Activated CD4-positive, alpha-beta T cell treated with anti-CD3 and anti-CD28 coated beads for 48 hours (primary cell): Measurements from ENCODE around the gene CXorf51A.
"Not testable (repeated sequence)": the region's sequence is repeated elsewhere in the genome, so short reads cannot be mapped to it uniquely, and the experiment has no call there.

Experiments
- DNase-seq: peaks from one replicate; pipeline ENCODE4 v3.0.0-alpha.2; 2020

CXorf51A gene

DNA sequence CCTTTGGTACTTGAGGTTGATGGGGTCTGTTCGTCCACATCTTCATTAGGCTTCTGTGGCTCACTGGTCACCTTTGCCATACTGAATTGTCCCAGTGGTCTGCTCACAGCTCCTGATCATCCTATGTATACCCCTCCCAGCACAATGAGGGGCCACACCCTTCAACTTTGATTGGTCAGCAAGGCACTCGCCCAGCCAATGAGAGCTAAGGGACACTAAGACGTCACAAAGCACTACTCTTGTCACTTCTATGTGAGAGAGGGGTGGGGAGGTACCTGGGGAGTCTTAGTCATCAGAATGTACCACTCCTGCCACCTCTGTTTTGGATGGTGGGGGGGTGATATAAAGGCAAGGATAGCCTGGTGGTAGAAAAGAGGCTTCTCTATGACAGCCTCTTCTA, at the start of gene CXorf51A:
CXorf51A (minus strand) TSS at position 101 of the 400 bp plus-strand sequence; CDS start at position 80, 21 bp downstream.
- not testable (repeated sequence) for DNase-seq

DNA sequence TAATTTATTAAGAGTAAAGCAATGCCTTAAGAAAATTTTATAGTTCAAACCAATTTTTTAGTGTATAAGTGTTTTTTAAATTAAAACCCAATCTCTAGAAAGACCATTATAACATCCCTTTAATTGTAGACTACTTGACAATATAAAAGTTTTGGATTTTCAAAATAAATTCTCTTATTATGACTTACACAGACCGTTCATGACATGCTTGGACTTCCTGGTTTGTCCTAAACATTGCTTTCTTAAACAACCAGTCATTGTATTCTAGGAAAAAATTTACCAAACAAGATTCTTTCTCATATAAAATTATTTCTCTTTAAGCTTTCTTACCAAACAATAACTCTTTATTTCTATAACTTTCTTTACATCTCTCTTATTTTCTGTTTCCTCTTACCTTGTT, 49.0 kb upstream of the CXorf51A start:
- DNase-seq: no peak

DNA sequence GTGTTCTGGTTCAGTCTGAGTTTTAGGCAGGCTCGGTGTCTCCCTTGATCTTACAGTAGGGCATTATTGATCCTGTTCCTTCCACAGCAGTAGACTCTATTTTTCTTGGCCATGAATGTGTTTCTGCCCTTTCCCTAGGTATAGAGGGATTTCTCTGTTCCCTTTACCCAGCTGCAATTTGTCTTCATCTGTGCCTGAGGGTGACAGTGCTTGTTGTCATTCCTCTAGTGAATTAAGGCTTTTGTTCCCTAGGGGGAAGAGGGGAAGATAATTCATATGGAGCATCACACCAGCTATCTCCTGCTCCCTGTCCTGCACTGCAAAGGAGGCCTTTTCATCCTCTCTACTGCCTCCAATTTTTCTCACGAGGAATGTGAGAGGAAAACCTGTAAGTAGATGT, 39.7 kb upstream of the CXorf51A start:
- DNase-seq: no peak

DNA sequence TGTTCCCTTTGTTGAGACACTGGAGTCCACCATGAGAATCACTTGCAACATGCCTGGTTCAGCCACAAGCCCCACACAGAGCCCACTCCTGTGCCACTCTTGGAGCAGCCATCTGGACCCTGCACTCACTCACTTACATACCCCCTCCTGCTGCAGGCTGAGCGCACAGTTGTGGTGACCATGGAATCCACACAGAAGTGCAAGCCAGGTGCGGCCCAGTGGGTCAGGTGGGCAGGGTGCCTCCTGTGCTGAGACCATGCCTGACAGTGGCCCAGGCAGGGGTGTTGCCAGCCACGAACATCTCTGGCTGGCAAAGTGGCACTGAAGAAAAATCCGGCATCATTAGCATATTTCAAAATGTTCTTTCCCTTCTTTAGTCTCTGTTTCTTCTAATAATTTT, 17.4 kb upstream of the CXorf51A start:
- no peak for DNase-seq

DNA sequence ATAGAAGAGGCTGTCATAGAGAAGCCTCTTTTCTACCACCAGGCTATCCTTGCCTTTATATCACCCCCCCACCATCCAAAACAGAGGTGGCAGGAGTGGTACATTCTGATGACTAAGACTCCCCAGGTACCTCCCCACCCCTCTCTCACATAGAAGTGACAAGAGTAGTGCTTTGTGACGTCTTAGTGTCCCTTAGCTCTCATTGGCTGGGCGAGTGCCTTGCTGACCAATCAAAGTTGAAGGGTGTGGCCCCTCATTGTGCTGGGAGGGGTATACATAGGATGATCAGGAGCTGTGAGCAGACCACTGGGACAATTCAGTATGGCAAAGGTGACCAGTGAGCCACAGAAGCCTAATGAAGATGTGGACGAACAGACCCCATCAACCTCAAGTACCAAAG, 5.1 kb downstream of the CXorf51A start, which contains the start of gene CXorf51B:
CXorf51B (plus strand) TSS at position 301 of the 400 bp plus-strand sequence; CDS start at position 322, 21 bp downstream.
- DNase-seq: not testable (repeated sequence)
